IPS DF 4.7 (cell line): ENCODE data around the gene ORC1.
"Not testable (repeated sequence)": the region's sequence is repeated elsewhere in the genome, so short reads cannot be mapped to it uniquely, and the experiment has no call there.

Experiments
- DNase-seq: peaks from one replicate; pipeline ENCODE4 v3.0.0-alpha.2; 2013; ENCODE audit warnings: low spot score; ENCODE audit errors: extremely low read depth

ORC1 gene

DNA sequence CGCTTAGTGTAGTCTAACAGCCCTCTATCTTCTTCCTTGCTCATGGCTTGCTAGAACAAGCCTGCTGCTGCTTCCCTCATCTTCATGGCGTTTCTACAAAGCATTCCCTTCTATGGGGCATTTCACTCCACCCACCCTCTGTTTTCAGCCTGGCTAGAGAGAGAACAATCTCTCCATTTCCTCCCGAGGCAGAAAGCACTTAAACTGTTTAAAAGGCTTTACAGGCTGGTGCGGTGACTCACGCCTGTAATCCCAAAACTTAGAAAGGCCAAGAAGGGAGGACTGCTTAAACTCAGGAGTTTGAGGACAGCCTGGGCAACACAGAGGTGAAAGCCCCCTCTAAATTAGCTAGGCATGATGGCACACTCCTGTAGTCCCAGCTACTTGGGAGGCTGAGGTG lies 17.8 kb downstream of the ORC1 start:
- DNase-seq = no peak

DNA sequence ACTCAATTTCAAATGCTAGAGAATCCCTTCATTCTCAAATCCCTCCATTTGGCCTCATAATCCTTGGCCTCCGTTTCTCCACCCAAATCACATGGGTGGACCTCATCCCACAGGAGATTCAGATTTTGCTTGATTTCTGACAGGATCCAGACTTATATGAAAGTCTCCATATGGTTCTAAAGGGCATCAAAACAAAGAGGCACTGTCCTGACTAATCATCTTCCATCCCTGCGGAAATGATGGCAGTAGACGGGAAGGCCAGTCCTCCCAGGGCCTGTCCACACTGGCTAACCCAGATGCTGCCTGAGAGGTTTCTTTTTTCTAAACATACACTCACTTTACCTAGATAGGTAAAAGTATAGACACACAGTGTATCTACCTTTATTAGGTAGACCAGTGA lies 18.8 kb downstream of the ORC1 start:
- no peak for DNase-seq

DNA sequence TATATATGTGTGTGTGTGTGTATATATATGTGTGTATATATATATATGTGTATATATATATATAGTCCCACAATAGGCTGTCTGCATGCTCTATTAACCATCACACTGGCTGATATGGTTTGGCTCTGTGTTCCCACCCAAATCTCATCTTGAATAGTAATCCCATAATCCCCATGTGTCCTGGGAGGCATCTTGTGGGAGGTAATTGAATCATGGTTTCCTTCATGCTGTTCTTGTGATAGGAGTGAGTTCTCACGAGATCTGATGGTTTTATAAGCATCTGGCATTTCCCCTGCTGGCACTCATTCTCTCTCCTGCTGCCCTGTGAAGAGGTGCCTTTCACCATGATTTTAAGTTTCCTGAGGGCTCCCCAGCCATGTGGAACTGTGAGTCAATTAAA lies 34.4 kb downstream of the ORC1 start:
- DNase-seq = not testable (repeated sequence)

DNA sequence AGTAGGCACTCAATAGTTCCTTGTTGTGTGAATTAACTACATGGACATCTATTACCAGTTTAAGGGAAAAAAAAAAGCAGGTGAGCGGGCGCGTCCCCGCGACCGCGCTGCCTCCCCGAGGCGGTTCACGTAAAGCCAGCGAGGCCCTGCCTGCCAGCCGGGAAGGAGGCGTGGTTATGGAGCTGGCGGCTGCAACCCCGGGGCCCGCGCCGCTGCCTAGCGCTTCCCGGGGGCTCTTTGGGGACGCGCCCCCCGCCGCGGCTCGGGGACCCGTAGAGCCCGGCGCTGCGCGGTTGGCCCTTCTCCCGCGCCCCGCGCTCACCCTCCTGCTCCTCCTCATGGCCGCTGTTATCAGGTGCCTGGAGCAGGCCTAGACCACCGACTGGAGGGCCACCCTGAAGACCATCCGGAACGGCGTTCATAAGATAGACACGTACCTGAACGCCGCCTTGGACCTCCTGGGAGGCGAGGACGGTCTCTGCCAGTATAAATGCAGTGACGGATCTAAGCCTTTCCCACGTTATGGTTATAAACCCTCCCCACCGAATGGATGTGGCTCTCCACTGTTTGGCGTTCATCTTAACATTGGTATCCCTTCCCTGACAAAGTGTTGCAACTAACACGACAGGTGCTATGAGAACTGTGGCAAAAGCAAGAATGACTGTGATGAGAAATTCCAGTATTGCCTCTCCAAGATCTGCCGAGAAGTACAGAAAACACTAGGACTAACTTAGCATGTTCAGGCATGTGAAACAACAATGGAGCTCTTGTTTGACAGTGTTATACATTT lies 35.6 kb downstream of the ORC1 start:
- DNase-seq = no peak

DNA sequence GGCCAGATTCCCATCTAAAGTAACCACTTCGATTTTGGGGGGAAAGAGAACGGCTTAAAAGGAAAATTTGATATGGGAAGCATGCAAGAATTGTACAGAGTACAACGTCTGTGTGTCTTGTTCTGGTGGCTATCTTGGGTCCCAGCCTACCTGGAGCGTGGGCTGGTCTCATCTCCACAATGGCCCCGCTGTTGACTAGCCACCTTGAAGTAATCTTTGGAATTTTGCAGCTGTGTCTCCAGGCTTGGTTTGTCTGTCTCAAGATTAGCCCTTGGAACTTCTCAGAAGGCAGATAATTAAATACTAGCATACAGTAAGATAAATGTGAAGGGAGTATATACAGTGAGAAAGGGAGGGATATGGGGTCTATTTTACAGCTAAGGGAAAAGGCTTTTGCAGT lies 37.0 kb downstream of the ORC1 start:
- no peak for DNase-seq

DNA sequence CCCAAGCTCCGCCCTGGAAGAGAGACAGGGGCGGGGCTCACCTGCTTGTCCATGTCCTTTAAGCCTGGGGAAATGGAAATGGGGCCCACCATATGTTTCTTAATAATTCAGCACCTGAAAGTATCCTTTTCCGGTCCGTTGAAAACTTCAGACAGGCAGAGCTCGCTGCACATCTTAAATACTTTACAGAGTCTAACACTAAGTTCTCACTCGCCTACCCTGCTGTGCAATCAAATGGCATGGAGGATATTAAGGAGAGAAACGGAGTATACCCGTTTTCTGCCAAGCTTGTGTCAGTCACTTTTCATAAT lies 37.8 kb downstream of the ORC1 start:
- DNase-seq = no peak

DNA sequence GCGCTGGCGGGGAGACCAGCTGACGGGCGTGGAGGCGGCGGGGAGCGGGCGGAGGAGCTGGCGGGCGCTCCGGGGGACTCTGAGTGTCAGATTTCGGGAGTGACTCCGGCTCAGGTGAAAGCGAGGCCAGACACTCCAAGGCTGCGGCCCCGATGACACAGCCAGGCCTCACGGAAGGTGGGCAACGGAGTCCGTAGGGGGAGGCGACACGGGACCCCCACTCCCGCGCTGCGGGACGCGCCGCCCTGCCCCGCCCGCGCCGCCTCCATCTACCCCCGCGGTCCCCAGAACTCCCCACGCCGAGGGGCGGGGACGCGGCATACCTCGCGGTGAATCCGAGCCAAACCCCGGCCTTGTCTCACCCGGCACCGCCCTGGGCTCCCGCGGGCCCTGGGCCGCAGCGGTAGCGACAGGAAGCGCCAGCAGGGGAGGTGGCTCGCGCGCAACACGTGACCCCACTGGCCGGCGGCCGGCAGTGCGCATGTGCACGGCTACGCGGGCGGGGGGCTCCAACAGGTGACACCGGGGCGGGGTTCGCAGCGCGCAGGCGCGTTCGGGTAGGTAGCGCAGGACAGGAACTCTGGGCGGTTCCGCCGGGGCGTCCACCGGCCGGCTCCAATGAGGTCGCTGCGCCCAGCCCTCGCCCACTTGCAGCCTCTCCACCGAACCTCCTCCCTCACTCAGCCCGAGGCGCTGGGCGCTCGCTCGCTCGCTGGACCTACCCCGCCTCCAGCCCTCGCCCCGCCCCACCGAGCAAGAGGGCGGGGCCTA lies 38.3 kb downstream of the ORC1 start, which contains the start of gene CC2D1B:
Gene CC2D1B, minus strand, starts transcription at position 460 of the 771 bp plus-strand sequence. CDS start 1,585 bp downstream, outside the sequence.
- DNase-seq = peak; percentile 84

DNA sequence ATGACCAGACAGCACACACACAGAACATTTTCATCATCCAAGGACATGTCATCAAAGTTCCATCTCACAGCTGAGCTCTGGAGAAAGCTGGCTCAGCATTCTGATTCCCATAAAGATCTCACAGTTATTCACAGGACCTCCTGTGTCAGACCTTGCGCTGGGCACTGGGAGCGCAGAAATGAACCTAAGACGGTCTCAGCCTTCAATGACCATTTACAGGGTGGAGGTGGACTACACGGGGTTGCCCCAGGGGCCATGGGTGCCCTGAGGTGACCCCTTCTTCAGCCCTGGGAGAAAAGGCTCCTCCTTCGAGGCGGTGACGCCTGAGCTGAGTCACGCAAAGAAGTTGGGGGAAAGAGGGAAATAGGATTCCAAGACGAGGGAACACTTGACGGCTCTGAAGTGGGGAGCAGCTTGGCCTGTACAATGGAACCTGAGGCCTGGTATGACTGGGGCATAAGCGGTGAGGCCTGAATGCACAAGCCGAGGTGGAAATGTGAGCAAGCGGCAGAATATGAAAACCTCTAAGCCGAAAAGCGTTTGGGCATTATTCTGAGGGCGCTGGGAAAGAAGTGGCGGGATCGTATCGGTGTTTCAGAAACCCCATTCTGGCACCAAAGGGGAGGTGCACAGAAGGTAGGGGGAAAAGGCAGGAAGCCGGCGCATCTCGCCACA lies 39.0 kb downstream of the ORC1 start:
- no peak for DNase-seq

DNA sequence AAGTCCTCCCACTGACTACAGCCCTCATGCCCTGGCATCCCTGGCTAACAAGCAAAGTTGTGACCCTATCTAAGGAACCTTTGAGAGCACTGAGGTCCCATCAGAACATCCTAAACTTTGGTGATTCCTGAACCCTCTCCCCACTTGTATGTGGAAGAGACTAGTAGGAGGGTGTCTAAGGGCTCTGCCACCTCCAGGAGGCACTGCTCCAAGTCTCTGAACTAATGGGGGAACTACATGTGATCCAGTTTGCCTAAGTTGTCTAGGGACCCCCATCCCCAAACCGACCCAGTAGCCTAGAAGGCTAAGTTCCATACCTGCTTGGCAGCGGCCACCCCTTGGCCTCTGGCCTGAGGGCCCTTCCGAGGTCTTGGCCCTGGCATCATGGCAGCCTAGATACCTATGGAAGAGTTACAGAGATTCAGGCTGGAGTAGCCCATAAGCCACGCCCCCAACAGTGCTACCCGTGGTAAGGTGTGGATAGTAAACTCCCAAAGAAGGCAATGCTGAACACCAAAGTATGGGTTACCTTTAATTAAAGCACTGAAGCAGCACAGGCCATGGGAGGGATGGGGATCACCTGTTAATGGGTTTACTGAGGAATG lies 39.9 kb downstream of the ORC1 start:
- no peak for DNase-seq

DNA sequence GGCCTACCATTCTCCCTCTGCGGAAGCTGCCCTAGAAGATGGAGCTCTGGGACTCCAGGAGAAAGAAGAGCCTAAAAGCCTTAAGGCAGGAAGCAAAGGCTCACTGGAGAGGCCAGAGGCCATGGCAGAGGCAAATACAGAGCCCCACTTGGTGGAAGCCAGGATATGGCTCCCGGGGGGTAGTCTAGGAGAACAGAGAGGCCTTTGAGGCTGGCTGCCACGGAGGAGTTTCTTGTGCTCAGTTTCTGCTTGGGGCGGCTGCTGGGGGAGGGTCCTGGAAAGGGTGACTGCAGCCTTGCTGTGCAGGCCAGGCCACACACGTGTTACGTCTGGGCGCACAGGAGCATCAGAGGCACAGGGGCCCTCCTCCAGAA lies 43.6 kb downstream of the ORC1 start:
- DNase-seq = no peak

DNA sequence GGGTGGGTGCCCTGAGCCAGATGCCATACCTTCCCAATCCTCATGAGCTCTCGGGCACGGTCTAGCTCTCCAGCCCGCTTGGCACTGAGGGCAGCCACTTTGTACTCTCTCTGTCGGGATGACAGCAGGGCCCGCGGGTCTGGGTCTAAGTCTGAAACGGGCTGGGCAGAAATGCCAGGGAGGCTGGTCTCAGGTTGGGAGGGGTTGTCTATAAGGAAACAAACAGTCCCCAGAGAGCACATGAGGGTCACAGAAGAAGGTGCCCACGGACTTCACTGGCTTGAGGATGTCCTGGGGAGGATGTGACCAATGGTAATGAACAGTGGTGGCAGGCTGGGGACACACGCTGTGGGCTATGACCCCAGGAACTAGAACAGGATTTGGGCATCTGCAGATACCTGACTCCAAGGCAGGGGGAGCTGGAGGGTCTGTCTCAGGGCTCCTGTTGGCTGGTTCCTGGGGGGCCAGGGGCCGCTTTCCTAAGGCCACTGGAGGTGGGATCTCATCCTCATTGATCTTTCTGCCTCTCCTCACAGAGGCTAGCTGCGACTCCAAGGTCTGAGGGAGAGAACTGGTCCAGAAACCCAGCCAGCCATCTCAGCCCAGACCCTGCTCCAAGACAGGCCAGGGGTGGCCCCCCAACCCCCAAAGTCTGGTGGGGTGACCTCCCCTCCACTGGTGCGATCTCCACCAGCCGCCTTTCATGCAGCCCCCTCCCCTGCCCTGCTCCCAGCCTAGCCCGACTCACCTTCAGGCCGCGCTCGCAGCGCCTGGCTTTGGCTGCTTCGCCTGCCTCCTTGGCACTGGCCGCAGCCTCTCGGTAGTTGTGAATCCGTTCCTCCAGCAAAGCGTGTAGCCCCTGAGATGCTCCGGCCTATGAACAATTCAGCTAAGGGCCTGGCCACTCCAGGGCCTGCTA lies 44.3 kb downstream of the ORC1 start:
- no peak for DNase-seq

DNA sequence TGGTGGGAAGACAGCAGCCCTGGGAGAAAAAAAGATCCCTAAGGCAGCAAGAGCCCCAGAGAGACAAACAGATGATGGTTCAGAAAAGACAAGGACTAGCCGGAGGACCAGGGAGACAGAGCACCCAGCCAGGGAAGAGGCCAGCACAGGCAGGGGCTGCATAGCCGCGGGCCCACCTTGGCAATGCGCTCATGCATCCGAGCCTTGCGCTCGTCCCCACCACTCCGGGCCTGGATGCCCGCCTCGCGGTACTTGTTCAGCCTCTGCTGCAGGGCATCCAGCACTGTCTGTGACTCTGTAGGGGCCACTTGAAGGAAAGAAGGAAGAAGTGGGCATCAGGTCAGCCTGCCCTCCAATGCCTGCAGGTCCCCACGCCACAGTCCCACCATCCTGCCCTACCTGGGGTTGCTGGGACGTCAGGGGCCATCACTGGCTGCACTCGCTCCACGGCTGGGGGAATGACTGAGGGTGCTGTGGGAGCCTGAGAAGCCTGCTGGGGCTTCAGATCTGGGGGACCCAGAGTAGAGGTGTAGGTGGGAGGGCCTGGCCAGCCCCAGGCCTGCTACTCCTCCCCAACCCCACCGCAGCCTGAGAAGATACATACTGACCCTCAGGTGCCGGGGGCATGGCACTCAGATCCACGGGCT lies 45.2 kb downstream of the ORC1 start:
- DNase-seq = no peak

DNA sequence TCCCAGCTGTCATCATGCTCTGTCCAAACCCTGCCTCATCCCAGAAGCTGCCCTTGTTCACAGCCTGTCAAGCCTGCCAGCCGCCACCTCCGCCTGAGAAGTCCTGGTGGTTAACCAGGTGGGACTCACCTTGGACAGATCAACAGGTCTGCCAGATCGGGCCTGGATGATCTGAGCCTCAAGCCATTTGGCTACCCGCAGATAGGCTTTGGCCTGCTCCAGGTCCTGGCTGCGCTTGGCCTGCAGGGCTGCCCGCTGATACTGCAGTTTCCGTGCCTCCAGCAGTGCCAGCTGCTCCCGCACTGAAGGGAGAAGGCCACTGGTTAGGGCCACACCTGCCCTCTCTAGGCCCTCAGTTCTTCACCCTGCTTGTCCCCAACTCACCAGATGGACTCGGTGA lies 46.8 kb downstream of the ORC1 start:
- no peak for DNase-seq

DNA sequence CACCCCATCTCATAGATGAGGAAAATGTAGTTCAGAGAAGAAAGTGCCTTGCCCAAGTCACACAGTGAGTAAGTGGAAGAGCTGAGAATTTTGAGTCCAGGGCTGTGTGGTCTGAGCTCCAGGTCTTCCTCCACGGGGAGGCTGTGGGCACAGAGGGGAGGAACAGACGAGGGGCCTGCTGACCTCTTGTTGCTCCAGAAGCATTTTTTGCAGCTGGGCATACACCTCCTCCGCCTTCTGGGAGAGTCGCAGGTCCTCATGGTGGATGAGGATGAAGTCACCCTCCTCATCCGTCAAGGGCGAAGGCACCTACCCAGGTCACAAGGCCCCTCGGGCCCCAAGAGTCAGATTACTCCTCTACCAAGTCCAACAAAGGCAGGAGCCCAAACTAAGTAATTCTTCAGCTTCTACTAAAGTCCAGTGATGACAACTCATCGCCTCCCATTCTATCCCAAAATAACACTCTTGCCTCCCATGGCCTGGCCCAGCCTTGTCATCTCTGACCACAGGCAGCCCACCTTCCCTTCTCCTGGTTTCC lies 47.3 kb downstream of the ORC1 start:
- no peak for DNase-seq

DNA sequence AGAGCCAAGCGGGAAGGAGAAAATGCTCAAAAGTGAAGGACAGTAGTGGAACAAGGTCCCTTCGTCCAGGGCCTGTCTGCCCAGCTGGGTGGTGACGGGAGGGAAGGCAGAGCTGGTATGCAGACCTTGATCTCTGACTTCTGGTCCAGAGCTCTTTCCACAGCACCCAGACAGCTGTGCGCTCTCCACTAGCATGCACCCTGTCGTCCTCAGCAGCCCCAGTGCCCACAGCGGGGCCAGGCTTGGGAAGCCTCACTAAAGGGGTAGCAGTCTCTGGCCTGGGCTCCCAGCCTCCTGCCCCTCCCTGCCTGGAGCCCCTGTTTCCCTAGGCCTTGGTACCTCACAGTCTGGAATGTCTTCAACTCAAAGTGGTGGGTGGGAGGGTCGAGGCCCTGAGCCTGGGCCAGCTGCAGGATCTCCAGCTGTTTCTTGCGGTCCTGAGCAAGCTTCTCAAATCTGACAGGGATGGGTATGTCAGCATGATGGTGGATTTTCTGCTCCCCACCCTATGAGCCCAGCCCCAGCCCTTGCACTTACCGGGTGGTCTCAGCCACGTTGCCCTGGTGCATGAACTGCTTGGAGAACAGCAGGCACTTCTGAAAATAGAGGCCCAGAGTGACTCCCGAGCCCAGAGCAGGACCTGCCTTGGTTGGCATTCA lies 48.2 kb downstream of the ORC1 start:
- no peak for DNase-seq

DNA sequence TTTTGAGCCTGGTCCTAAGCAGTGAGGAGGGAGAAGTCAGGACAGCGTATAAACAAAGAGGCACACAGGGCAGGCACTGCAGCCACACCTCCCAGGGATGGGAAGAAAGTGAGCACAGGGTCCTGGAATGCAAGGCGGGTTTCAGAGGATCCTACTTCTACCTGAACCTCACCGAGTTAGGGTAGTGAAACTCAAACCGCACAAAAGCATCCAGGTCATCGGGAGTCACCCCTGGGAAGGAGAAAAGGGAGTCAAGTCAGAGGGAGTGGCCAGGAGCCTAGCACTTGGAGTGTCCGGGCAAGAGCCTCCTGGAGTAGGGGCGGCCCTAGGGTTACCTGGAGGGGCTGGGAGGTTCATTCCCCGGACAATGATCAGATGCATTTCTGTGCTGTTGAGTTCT lies 48.8 kb downstream of the ORC1 start:
- DNase-seq = no peak

DNA sequence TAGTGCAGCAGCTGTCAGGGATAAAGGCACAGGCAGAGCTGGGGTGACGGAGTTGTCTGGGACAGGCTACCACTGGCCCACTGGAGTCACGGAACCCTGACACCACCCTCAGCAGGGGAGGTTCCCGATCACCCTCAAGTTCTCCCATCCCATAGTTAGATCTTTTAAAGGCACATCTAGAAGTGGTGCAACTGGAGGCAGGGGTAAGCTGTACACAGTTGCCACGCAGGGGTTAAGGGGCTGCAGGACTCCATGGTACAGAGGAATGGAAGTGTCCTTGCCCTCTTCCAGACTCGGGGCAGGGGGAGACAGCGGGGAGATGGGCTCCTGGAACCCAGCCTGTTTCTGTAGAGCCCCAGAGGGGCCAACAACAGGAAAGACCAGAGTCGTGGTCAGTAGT lies 51.5 kb downstream of the ORC1 start:
- DNase-seq = no peak

DNA sequence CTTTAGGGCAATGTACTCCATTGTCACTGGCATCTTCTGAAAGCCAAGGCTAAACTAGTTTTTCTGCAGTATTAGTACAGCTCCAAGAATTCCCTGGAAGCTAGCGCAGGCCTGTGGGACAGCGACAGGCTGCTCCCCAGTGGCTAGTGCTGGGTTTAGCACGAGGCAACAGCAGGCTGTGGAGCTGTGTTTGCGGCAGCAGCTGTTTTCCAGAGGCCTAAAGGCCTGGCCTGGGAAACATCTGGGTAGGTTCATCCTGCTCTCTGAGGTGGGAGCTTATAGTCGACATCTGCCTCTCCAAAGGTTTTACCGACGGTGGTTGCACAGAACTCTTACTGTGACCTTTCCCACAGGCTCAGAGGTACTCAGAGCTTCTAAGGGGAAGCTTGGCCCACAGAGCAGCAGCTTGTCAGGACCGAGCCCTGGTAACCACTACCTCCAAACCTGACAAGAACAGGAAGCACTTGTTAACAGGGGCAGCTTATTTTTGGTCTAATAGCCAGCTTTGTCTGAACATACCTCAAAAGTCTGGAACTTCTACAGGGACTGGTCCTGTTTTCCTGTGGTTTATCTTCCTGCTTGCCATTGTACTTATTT lies 55.4 kb downstream of the ORC1 start:
- DNase-seq = no peak

DNA sequence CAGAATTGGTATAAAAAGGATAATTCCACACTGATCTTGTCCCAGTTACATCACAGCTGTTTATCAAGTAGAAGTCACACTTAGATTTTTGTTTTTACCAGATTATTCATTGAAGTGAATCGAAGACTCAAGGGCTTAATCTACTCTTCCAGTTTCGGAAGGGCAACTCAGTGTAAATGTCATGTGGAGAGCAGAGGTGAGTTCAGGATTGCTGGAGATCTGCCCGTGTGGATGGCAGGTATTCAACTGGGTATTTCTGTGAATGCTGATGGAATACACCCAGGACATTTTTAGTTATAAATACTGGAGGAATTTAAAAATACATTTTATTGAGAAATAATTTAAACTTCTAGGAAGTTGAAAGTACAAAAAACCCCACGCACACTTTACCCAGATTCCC lies 57.6 kb downstream of the ORC1 start:
- DNase-seq = no peak
